NCI-H2196 treated with DMSO at 0.1 percent for 48 hours (cell line): ENCODE data around the gene EFCC1.
"Not testable (repeated sequence)": the region's sequence is repeated elsewhere in the genome, so short reads cannot be mapped to it uniquely, and the experiment has no call there.

Experiments
- DNase-seq: peaks from one replicate; lab custom pipeline; 2025; ENCODE audit not compliant: unreplicated experiment; lab: John Stamatoyannopoulos, UW

The EFCC1 gene

GRCh38 chr3:129051871-129052340 is 50.8 kb downstream of the EFCC1 start:
- DNase-seq, result peak; percentile 52

GRCh38 chr3:129052675-129053074 is 51.6 kb downstream of the EFCC1 start:
- peak; percentile 72 for DNase-seq

- DNase-seq, result no peak
Observed at GRCh38 chr3:129054605-129055104, 53.6 kb downstream of the EFCC1 start.

- no peak for DNase-seq
Observed at GRCh38 chr3:129056451-129057173, 55.5 kb downstream of the EFCC1 start.

GRCh38 chr3:129057249-129057648 is 56.1 kb downstream of the EFCC1 start:
- DNase-seq, result no peak

GRCh38 chr3:129058441-129059200 is 57.5 kb downstream of the EFCC1 start:
- DNase-seq, result peak; percentile 85

GRCh38 chr3:129059311-129059958 is 58.3 kb downstream of the EFCC1 start:
- DNase-seq, result no peak

- DNase-seq, result no peak
Observed at GRCh38 chr3:129060276-129061022, 59.3 kb downstream of the EFCC1 start, which contains the start of gene GP9. Gene GP9 (plus strand): TSS chr3:129060779. CDS start chr3:129061740, 961 bp downstream.

GRCh38 chr3:129061023-129061887 is 60.2 kb downstream of the EFCC1 start:
- no peak for DNase-seq

GRCh38 chr3:129061888-129062834 is 61.1 kb downstream of the EFCC1 start:
- no peak for DNase-seq

GRCh38 chr3:129063091-129063640 is 62.1 kb downstream of the EFCC1 start:
- DNase-seq, result no peak

GRCh38 chr3:129063841-129064482 is 62.9 kb downstream of the EFCC1 start:
- peak; percentile 80 for DNase-seq

GRCh38 chr3:129065016-129065719 is 64.1 kb downstream of the EFCC1 start:
- no peak for DNase-seq

GRCh38 chr3:129065720-129066073 is 64.6 kb downstream of the EFCC1 start:
- no peak for DNase-seq

- DNase-seq, result not testable (repeated sequence)
Observed at GRCh38 chr3:129067719-129068118, 66.6 kb downstream of the EFCC1 start.

GRCh38 chr3:129068291-129068886 is 67.3 kb downstream of the EFCC1 start:
- DNase-seq, result no peak
